Psoas muscle (tissue), 8 donors: ENCODE data around the gene AHSA1. TPM values are rescaled to one million over a fixed set of nuclear protein-coding genes. Genes with fewer than 3 reads are reported as not detected.

Source experiments
- ATAC-seq, 4 donors: fragments of 200-7000 bp; cut with Tn5 transposase; one replicate each; pipeline ENCODE4 v1.9.1; 2020; ENCODE audit warnings: moderate library complexity in 3 of 4, mild to moderate bottlenecking in 2 of 4
- DNase-seq, 2 donors: peaks; one replicate each; pipeline ENCODE4 v3.0.0-alpha.2; 2020
- H3K27ac ChIP-seq: fragments of 200-600 bp; one replicate; pipeline ENCODE4 v1.8.0; 2022
- H3K27me3 ChIP-seq, 3 donors: fragments of 200-600 bp in 1 of 3; one replicate each; pipeline versions ENCODE4 v1.6.1 to v1.8.0; 2013 to 2022; ENCODE audit warnings: low read length in 2 of 3, mild to moderate bottlenecking in 2 of 3, moderate library complexity in 1 of 3; ENCODE audit not compliant: insufficient read depth in 3 of 3
- H3K36me3 ChIP-seq, 2 donors: fragments of 200-600 bp in 1 of 2; one replicate each; pipeline versions ENCODE4 v1.6.1 to v1.8.0; 2013 to 2022; ENCODE audit warnings: low read depth in 1 of 2, mild to moderate bottlenecking in 1 of 2, moderate library complexity in 1 of 2; ENCODE audit not compliant: insufficient read depth in 1 of 2
- H3K4me1 ChIP-seq: fragments of 200-600 bp; one replicate; pipeline ENCODE4 v1.8.0; 2022
- H3K4me3 ChIP-seq: fragments of 200-600 bp; one replicate; pipeline ENCODE4 v1.8.0; 2022; ENCODE audit warnings: mild to moderate bottlenecking
- H3K9me3 ChIP-seq: fragments of 200-600 bp; one replicate; pipeline ENCODE4 v1.8.0; 2022
- CTCF ChIP-seq: fragments of 200-600 bp; IDR thresholded peaks from one replicate; pipeline ENCODE4 v1.8.0; 2022; ENCODE audit warnings: antibody characterized with exemption
- WGBS, 3 donors: extraction: QIAGEN DNeasy Blood & Tissue Kit; methylation state at CpG; one replicate each; pipeline versions ENCODE4 v1.1.6 to v1.1.7; 2013; 5-methylcytosine and 5-hydroxymethylcytosine counted together
- intact Hi-C, 2 donors: fragments of 100-400 bp; cut with DNase I; formaldehyde crosslinking; loops; one replicate each; pipeline versions ENCODE4 v1.11.0 to v1.14.2; 2022
- polyA plus RNA-seq, 3 donors: library from polyadenylated mRNA; stranded (reverse); fragments of 200-250 nt; gene quantifications; one replicate each; pipeline ENCODE4 v1.2.3, GENCODE V29; 2013
- total RNA-seq, 4 donors: library from RNA; stranded (reverse); fragmentation: NEBNext Ultra II Directional in 2 of 4; extraction: Animal tissue kit (Norgen Biotek cat#: 25700) in 2 of 4; gene quantifications; one replicate each; pipeline versions ENCODE4 v1.2.1 to v1.2.4, GENCODE V29; 2021 to 2023
- donor health status: healthy with polysubstance abuse.
- donor health status: DM: no; HTN: no; CAD: no; lungs with moderate emphysema.
- donor health status: Bipolar disorder and iron deficiency.
- donor health status: healthy.
- donor health status: DM: yes; HTN: yes; CAD: no.
- donor health status: DM: no; HTN: no; CAD: no.
- donor health status: DM: no; HTN: no; CAD: no.
- donor health status: DM: yes; HTN: yes; CAD: no.

Gene AHSA1
- total and polyA plus RNA-seq, 7 donors: 180 to 271 (median 206) TPM

- H3K27me3 ChIP-seq: no peaks in the 10 kb centered on the region
These were observed 775 bp upstream of the AHSA1 start for GRCh38 chr14:77457115-77457521.

GRCh38 chr14:77458249-77458950 lies 507 bp downstream of the AHSA1 start:
- 0 to 1% (median 1%) methylated on average over 29 of the region's 29 CpGs for WGBS, 3 donors
- ATAC-seq (peak; percentile 4 to 48 (median 15)), DNase-seq (peak in 1 of 2 donors; percentile 67)
- intact Hi-C loops: loop anchor here (5.0 to 10.0 kb wide), 5 partner anchors 81 to 249 kb away; partner anchors contain the start of genes ALKBH1 (in 2 of the 2), GSTZ1 (in 2 of the 2), POMT2 (in 2 of the 2) and SLIRP (in 2 of the 2)
- H3K36me3 ChIP-seq: peaks cover 3 to 45% of the 10 kb centered on the region in 2 donors
- TF ChIP-seq CTCF: no peak
- H3K27ac ChIP-seq: peak overlapping the region; percentile 85
- no peaks in the 10 kb centered on the region for H3K27me3 ChIP-seq
- H3K9me3 ChIP-seq: no peaks in the 10 kb centered on the region
- H3K4me3 ChIP-seq: peak overlapping the region; percentile 99
- H3K4me1 ChIP-seq: peaks cover 20% of the 10 kb centered on the region

More at GRCh38 chr14:77457115-77457521, 775 bp upstream of the AHSA1 start:
- H3K4me1 ChIP-seq: peaks cover 20% of the 10 kb centered on the region
- 0 to 1% (median 0%) methylated on average over 18 of the region's 18 CpGs for WGBS, 3 donors
- peak overlapping the region; percentile 85 for H3K27ac ChIP-seq
- ATAC-seq: peak in 3 of 4 donors; percentile 0 to 10 (median 9)
- H3K36me3 ChIP-seq: peaks cover 0 to 44% of the 10 kb centered on the region in 2 donors
- H3K9me3 ChIP-seq: no peaks in the 10 kb centered on the region
- TF ChIP-seq CTCF: no peak
- intact Hi-C loops: loop anchor here (5.0 to 10.0 kb wide), 5 partner anchors 80 to 250 kb away; partner anchors contain the start of genes ALKBH1 (in 2 of the 2), GSTZ1 (in 2 of the 2), POMT2 (in 2 of the 2) and SLIRP (in 2 of the 2)
- peak overlapping the region; percentile 99 for H3K4me3 ChIP-seq
- DNase-seq: no peak

- intact Hi-C loops: loop anchor here (5.0 to 10.0 kb wide), 5 partner anchors 82 to 248 kb away; partner anchors contain the start of genes ALKBH1 (in 2 of the 2), GSTZ1 (in 2 of the 2), POMT2 (in 2 of the 2) and SLIRP (in 2 of the 2)
These were observed 1.3 kb downstream of the AHSA1 start for GRCh38 chr14:77459072-77459723.

GRCh38 chr14:77467801-77468200 lies 9.9 kb downstream of the AHSA1 start:
- no peaks in the 10 kb centered on the region for H3K9me3 ChIP-seq
- no peaks in the 10 kb centered on the region for H3K27me3 ChIP-seq
- H3K4me1 ChIP-seq: no peaks in the 10 kb centered on the region
- DNase-seq: no peak
- no peak for ATAC-seq
- TF ChIP-seq CTCF: no peak
- no peak overlapping the region for H3K27ac ChIP-seq
- peaks cover 23 to 74% of the 10 kb centered on the region in 2 donors for H3K36me3 ChIP-seq
- 82 to 85% (median 84%) methylated on average over 5 of the region's 5 CpGs for WGBS, 3 donors
- H3K4me3 ChIP-seq: no peak overlapping the region
- intact Hi-C loops: no loop called here

More at GRCh38 chr14:77459072-77459723, 1.3 kb downstream of the AHSA1 start:
- Histone ChIP-seq H3K4me1 (peaks cover 20% of the 10 kb centered on the region), H3K9me3 (no peaks in the 10 kb centered on the region), H3K4me3 (peak overlapping the region; percentile 99), H3K27me3 (no peaks in the 10 kb centered on the region), H3K27ac (peak overlapping the region; percentile 85), H3K36me3 (peaks cover 8 to 49% of the 10 kb centered on the region in 2 donors)
- ATAC-seq (no peak), DNase-seq (peak in 1 of 2 donors; percentile 28)
- WGBS, 3 donors: 37 to 43% (median 39%) methylated on average over 13 of the region's 13 CpGs
- peak; percentile 52 for TF ChIP-seq CTCF
